OCI-LY3 (cell line): ENCODE measurements around the gene INTS12.
"Not testable (repeated sequence)": the region's sequence is repeated elsewhere in the genome, so short reads cannot be mapped to it uniquely, and the experiment has no call there.

ENCODE experiments used
- EZH2phosphoT487 ChIP-seq: fragments of 200-600 bp; shearing (Covaris generic); IDR thresholded peaks from 2 replicates; pipeline ENCODE4 v1.6.1; 2018; ENCODE audit warnings: antibody characterized with exemption, mixed run types, low read depth
- TF ChIP-seq, protein P1 (sequence below): fragments of 200-600, 300-600 bp; sonication (generic); IDR thresholded peaks from 2 replicates; pipeline ENCODE4 v1.5.1; 2014; ENCODE audit warnings: antibody characterized with exemption, low read length, low read depth

DNA sequence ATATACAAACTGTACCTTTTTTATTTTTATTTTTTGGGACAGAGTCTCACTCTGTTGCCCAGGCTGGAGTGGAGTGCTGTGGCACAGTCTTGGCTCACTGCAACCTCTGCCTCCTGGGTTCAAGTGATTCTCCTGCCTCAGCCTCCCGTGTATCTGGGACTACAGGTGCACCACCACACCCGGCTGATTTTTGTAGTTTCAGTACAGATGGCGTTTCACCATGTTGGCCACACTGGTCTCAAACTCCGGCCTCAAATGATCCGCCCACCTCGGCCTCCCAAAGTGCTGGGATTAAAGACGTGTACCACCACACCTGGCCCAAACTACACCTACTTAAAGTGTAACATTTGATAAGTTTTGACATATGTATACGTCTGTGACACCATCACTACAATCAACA, 12.7 kb downstream of the INTS12 start:
- TF ChIP-seq, protein P1, sequence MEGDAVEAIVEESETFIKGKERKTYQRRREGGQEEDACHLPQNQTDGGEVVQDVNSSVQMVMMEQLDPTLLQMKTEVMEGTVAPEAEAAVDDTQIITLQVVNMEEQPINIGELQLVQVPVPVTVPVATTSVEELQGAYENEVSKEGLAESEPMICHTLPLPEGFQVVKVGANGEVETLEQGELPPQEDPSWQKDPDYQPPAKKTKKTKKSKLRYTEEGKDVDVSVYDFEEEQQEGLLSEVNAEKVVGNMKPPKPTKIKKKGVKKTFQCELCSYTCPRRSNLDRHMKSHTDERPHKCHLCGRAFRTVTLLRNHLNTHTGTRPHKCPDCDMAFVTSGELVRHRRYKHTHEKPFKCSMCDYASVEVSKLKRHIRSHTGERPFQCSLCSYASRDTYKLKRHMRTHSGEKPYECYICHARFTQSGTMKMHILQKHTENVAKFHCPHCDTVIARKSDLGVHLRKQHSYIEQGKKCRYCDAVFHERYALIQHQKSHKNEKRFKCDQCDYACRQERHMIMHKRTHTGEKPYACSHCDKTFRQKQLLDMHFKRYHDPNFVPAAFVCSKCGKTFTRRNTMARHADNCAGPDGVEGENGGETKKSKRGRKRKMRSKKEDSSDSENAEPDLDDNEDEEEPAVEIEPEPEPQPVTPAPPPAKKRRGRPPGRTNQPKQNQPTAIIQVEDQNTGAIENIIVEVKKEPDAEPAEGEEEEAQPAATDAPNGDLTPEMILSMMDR = not testable (repeated sequence)
- TF ChIP-seq EZH2phosphoT487 = not testable (repeated sequence)
